Endodermal cell (in vitro differentiated cells): ENCODE data around the gene MPC1. TPM values are rescaled to one million over a fixed set of nuclear protein-coding genes. Genes with fewer than 3 reads are reported as not detected.
A peak's percentile ranks its signal among the peaks of the same experiment; 100 is the strongest.

Experiments
- DNase-seq: peaks from one replicate; pipeline ENCODE4 v3.0.0-alpha.2; 2017
- H3K27ac ChIP-seq: 2 replicates; pipeline ENCODE4 v1.5.1; 2013; ENCODE audit warnings: mild to moderate bottlenecking, low read depth, low read length, moderate library complexity
- H3K27me3 ChIP-seq: 2 replicates; pipeline ENCODE4 v1.6.1; 2013; ENCODE audit warnings: mild to moderate bottlenecking, low read length, moderate library complexity; ENCODE audit not compliant: insufficient read depth, control insufficient read depth, poor library complexity, severe bottlenecking
- H3K36me3 ChIP-seq: 2 replicates; pipeline ENCODE4 v1.7.0; 2013; ENCODE audit warnings: mild to moderate bottlenecking, low read length, moderate library complexity; ENCODE audit not compliant: control insufficient read depth, insufficient read depth
- H3K4me1 ChIP-seq: one replicate; pipeline ENCODE4 v1.7.0; 2013; ENCODE audit warnings: low read length; ENCODE audit not compliant: control insufficient read depth, insufficient read depth
- H3K4me3 ChIP-seq: 2 replicates; pipeline ENCODE4 v1.5.1; 2013; ENCODE audit warnings: mild to moderate bottlenecking, low read length, moderate library complexity
- H3K9ac ChIP-seq: 2 replicates; pipeline ENCODE4 v1.6.1; 2013; ENCODE audit warnings: mild to moderate bottlenecking, low read length, moderate library complexity; ENCODE audit not compliant: poor library complexity, severe bottlenecking; ENCODE audit errors: extremely low read depth
- H3K9me3 ChIP-seq: 2 replicates; pipeline ENCODE4 v1.6.1; 2013; ENCODE audit warnings: mild to moderate bottlenecking, low read length, moderate library complexity; ENCODE audit not compliant: control insufficient read depth
- H3K27ac Mint-ChIP-seq: 2 replicates; pipeline ENCODE4 v1.8.0; 2020; ENCODE audit warnings: mixed read lengths
- H3K27me3 Mint-ChIP-seq: 2 replicates; pipeline ENCODE4 v1.8.0; 2021; ENCODE audit warnings: mild to moderate bottlenecking, mixed read lengths; ENCODE audit not compliant: insufficient read depth
- H3K36me3 Mint-ChIP-seq: 2 replicates; pipeline ENCODE4 v1.8.0; 2020; ENCODE audit warnings: low read depth, mixed read lengths
- H3K4me1 Mint-ChIP-seq: 2 replicates; pipeline ENCODE4 v1.8.0; 2020; ENCODE audit warnings: mixed read lengths
- H3K4me3 Mint-ChIP-seq: 2 replicates; pipeline ENCODE4 v1.8.0; 2020; ENCODE audit warnings: mild to moderate bottlenecking, moderate library complexity, mixed read lengths
- H3K9me3 Mint-ChIP-seq: 2 replicates; pipeline ENCODE4 v1.8.0; 2020; ENCODE audit warnings: mild to moderate bottlenecking, mixed read lengths
- CTCF ChIP-seq: fragments of 200-600 bp; sonication (generic); conservative IDR thresholded peaks from 2 replicates; pipeline ENCODE4 v1.5.0; 2021; ENCODE audit warnings: antibody characterized with exemption, mild to moderate bottlenecking
- WGBS, 2 experiments: methylation state at CpG; one replicate each; pipeline versions ENCODE4 v1.1.5 to v1.1.7; 2013; ENCODE audit warnings: missing lambda C conversion rate in 2 of 2, mixed read lengths in 1 of 2; ENCODE audit not compliant: insufficient coverage in 1 of 2, insufficient read length in 1 of 2; 5-methylcytosine and 5-hydroxymethylcytosine counted together
- total RNA-seq, 2 donors: library from RNA; stranded (reverse); fragmentation: NEBNext Ultra II Directional in 1 of 2; extraction: Animal tissue kit (Norgen Biotek cat#: 25700) in 1 of 2; gene quantifications; 2 replicates in 1 of 2; 3 replicates in 1 of 2; pipeline ENCODE4 v1.2.1, GENCODE V29; 2021

Gene MPC1
- total RNA-seq, 2 donors from 2014 or later = 8.2 to 8.7 TPM

DNA sequence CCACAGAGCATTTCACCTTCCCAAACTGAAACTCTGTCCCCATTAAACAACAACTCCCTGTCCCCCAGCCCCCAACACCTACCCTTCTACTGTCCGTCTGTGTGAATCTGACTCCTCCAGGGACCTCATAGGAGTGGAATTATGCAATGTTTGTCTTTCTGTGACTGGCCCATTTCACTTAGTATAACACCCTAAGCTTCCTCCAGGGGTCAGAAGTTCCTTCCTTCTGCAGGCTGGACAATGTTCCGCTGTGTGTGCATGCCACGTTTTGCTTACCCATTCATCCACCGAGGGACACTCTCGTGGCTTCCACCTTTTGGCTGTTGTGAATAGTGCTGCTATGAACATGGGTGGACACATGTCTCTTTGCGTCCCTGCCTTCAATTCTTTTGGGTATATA lies 37.6 kb upstream of the MPC1 start:
- no peak overlapping the region for H3K27ac ChIP-seq
- Mint-ChIP-seq H3K4me1 (no peaks in the 10 kb centered on the region), H3K36me3 (peaks cover 37% of the 10 kb centered on the region), H3K4me3 (no peak overlapping the region), H3K27ac (no peak overlapping the region), H3K9me3 (no peaks in the 10 kb centered on the region), H3K27me3 (no peaks in the 10 kb centered on the region)
- DNase-seq = no peak
- no peaks in the 10 kb centered on the region for H3K4me1 ChIP-seq
- WGBS, 2 experiments = 83 to 88% methylated on average over 6 of the region's 6 CpGs
- H3K27me3 ChIP-seq = no peaks in the 10 kb centered on the region
- H3K9me3 ChIP-seq = no peaks in the 10 kb centered on the region
- H3K36me3 ChIP-seq = peaks cover 20% of the 10 kb centered on the region
- H3K4me3 ChIP-seq = no peak overlapping the region
- TF ChIP-seq CTCF = peak; percentile 33
- H3K9ac ChIP-seq = no peak overlapping the region

DNA sequence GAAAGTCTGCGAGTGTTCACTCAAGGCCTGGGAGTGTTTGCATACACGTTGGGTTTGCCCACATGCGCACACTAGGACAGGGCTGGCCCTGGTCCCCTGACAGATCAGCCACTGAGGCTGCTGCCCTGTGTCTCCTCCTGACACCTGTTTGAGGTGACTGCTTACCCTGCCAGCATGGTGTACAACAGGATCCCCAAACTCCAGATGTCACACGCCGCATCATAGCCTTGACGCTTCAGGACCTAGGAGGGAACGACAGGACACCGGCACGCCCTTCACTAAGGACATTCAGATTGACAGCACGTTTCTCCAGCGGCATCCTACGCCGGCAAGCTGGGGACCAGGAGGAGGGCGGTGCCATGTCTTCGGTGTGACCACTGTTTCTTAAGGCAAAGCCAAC lies 37.0 kb upstream of the MPC1 start:
- peaks cover 37% of the 10 kb centered on the region for H3K36me3 Mint-ChIP-seq
- whole genome bisulfite sequencing, 2 experiments = 96% methylated on average over 12 to 15 of the region's 15 CpGs
- no peaks in the 10 kb centered on the region for H3K27me3 ChIP-seq
- H3K4me1 Mint-ChIP-seq = no peaks in the 10 kb centered on the region
- no peaks in the 10 kb centered on the region for H3K27me3 Mint-ChIP-seq
- TF ChIP-seq CTCF = no peak
- H3K27ac Mint-ChIP-seq = no peak overlapping the region
- H3K9me3 Mint-ChIP-seq = no peaks in the 10 kb centered on the region
- H3K27ac ChIP-seq = no peak overlapping the region
- H3K9me3 ChIP-seq = no peaks in the 10 kb centered on the region
- no peak overlapping the region for H3K4me3 ChIP-seq
- peaks cover 20% of the 10 kb centered on the region for H3K36me3 ChIP-seq
- no peak overlapping the region for H3K4me3 Mint-ChIP-seq
- H3K9ac ChIP-seq = no peak overlapping the region
- no peak for DNase-seq
- H3K4me1 ChIP-seq = no peaks in the 10 kb centered on the region

DNA sequence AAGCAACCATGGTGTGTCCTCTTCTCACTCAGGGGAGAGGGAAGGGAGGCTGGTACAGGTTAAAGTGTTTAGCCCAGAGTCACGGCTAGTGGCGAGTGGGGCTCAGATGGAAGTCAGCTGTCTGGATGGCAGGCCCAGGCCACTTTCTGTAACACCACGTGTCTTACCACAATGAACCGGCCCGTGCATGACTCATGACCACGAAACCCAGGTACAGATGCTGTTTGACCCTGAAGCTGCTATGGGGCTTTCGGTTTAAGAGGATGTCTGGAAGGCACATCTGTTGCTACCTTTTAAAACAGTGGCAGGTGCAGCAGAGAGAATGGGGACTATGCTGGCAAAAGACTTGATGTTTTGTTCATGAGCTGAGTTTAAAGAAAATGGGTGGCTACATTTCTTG lies 36.5 kb upstream of the MPC1 start:
- Histone ChIP-seq H3K27ac (no peak overlapping the region), H3K4me1 (no peaks in the 10 kb centered on the region), H3K4me3 (no peak overlapping the region), H3K36me3 (peaks cover 20% of the 10 kb centered on the region), H3K9me3 (no peaks in the 10 kb centered on the region), H3K9ac (no peak overlapping the region), H3K27me3 (no peaks in the 10 kb centered on the region)
- Mint-ChIP-seq H3K4me1 (no peaks in the 10 kb centered on the region), H3K9me3 (no peaks in the 10 kb centered on the region), H3K27ac (no peak overlapping the region), H3K36me3 (peaks cover 37% of the 10 kb centered on the region), H3K4me3 (no peak overlapping the region), H3K27me3 (no peaks in the 10 kb centered on the region)
- TF ChIP-seq CTCF = no peak
- 94% methylated on average over 6 to 7 of the region's 7 CpGs for WGBS, 2 experiments
- no peak for DNase-seq
